SK-N-MC (cell line): ENCODE results near the gene CAMK1.

Experiments
- EZH2 ChIP-seq: fragments of 200-600 bp; sonication (generic); IDR thresholded peaks from one replicate; pipeline ENCODE4 v1.6.1; 2017; ENCODE audit warnings: antibody characterized with exemption
- FOXP2 ChIP-seq: optimal IDR thresholded peaks from 2 replicates; pipeline ENCODE3; 2011; ENCODE audit warnings: mild to moderate bottlenecking, moderate library complexity; ENCODE audit not compliant: insufficient read depth; ENCODE audit errors: extremely low read length, control extremely low read depth
- POLR2AphosphoS5 ChIP-seq: IDR thresholded peaks from 2 replicates; pipeline ENCODE4 v1.6.1; 2012; ENCODE audit warnings: mild to moderate bottlenecking, low read depth, low read length, borderline replicate concordance

GRCh38 chr3:9792405-9793160 lies 22.8 kb upstream of the CAMK1 start, which contains the start of the genes ARPC4 and TADA3:
- TF ChIP-seq EZH2 (no peak), POLR2AphosphoS5 (peak; percentile 88), FOXP2 (no peak)
